Measurements from ENCODE around the gene FTO. TPM values are rescaled to one million over a fixed set of nuclear protein-coding genes. Genes with fewer than 3 reads are reported as not detected.

The FTO gene
- total RNA-seq, 1 experiment from 2014 or later = 55.0 TPM

DNA sequence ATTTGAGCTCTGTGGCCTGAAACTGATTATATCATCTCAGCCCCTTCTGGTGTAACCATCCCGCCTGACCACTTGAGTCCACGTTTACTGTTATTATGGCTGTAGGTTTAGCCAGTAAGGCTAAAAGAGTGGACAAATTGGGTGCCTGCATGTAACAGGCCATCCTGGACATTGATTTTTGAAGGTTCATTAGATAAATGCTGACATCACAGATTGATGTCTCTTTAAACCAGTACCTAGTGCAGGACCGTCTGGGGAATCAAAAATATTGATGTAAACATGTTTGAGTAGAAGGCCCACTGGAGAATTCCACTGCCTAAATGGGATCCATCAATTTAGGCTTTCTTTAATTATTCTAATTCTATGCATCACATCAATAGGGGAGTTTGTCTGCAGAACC lies 367.6 kb downstream of the FTO start:
- no peak for TF ChIP-seq CTCF (IDR thresholded peaks at IDR 0.05; ENCODE audit: unreplicated experiment)
- ChIA-PET CTCF (no interaction called here), POLR2A (interaction anchor here (0.6 kb wide), 1 partner anchor 38 kb away, joined by 4 read pairs; no protein-coding TSS in a partner anchor)
- Mint-ChIP-seq H3K9me3 (ENCODE audit: unreplicated experiment) (no peaks in the 10 kb centered on the region), H3K36me3 (ENCODE audit: insufficient read depth, unreplicated experiment) (peaks cover 10% of the 10 kb centered on the region), H3K4me1 (ENCODE audit: insufficient read depth, unreplicated experiment) (peaks cover 21% of the 10 kb centered on the region), H3K27ac (ENCODE audit: low read depth, unreplicated experiment) (no peak overlapping the region), H3K4me3 (ENCODE audit: unreplicated experiment) (no peak overlapping the region), H3K27me3 (ENCODE audit: insufficient read depth, unreplicated experiment) (no peaks in the 10 kb centered on the region)
- intact Hi-C loops (cut with micrococcal nuclease) = no loop called here
- DNase-seq (ENCODE audit: unreplicated experiment) = no peak
- no TSS peak for BruUV-seq (replicated peaks)

GRCh38 chr16:54072237-54072636 lies 368.3 kb downstream of the FTO start:
- ChIA-PET POLR2A (no interaction called here), CTCF (interaction anchor here (0.6 to 1.0 kb wide), 3 partner anchors 19 to 283 kb away, joined by 3 to 4 read pairs (median 3); no protein-coding TSS in a partner anchor)
- Mint-ChIP-seq H3K36me3 (ENCODE audit: insufficient read depth, unreplicated experiment) (peaks cover 11% of the 10 kb centered on the region), H3K27me3 (ENCODE audit: insufficient read depth, unreplicated experiment) (no peaks in the 10 kb centered on the region), H3K27ac (ENCODE audit: low read depth, unreplicated experiment) (no peak overlapping the region), H3K4me1 (ENCODE audit: insufficient read depth, unreplicated experiment) (peaks cover 21% of the 10 kb centered on the region), H3K9me3 (ENCODE audit: unreplicated experiment) (no peaks in the 10 kb centered on the region), H3K4me3 (ENCODE audit: unreplicated experiment) (no peak overlapping the region)
- no peak for DNase-seq (ENCODE audit: unreplicated experiment)
- intact Hi-C loops (cut with micrococcal nuclease) = no loop called here
- BruUV-seq (replicated peaks) = no TSS peak
- TF ChIP-seq CTCF (IDR thresholded peaks at IDR 0.05; ENCODE audit: unreplicated experiment) = no peak

GRCh38 chr16:54073356-54073755 lies 369.4 kb downstream of the FTO start:
- Mint-ChIP-seq H3K4me1 (ENCODE audit: insufficient read depth, unreplicated experiment) (peaks cover 22% of the 10 kb centered on the region), H3K9me3 (ENCODE audit: unreplicated experiment) (no peaks in the 10 kb centered on the region), H3K4me3 (ENCODE audit: unreplicated experiment) (no peak overlapping the region), H3K36me3 (ENCODE audit: insufficient read depth, unreplicated experiment) (peaks cover 13% of the 10 kb centered on the region), H3K27me3 (ENCODE audit: insufficient read depth, unreplicated experiment) (no peaks in the 10 kb centered on the region), H3K27ac (ENCODE audit: low read depth, unreplicated experiment) (peak overlapping the region; percentile 6)
- intact Hi-C loops (cut with micrococcal nuclease) = no loop called here
- no peak for DNase-seq (ENCODE audit: unreplicated experiment)
- BruUV-seq (replicated peaks) = no TSS peak
- no peak for TF ChIP-seq CTCF (IDR thresholded peaks at IDR 0.05; ENCODE audit: unreplicated experiment)
- ChIA-PET POLR2A (no interaction called here), CTCF (no interaction called here)

DNA sequence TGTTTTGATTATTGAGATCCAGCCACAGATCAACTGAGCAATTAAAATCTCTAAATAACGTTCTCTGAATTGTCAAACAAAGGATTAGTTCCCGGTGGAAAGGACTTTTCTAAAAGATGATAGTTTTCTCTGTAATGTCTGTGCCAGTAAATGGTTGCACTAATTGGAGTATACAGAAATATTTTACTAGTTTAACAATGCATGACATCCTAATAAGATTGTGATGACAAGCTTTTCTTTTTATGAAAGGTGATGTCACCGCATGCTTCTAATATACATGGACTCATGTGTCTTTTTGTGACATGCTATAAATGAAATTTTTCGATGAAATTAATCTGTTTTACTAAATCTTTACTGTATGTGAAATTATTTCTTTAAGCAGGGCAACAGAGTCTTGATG lies 371.5 kb downstream of the FTO start:
- intact Hi-C loops (cut with micrococcal nuclease) = no loop called here
- DNase-seq (ENCODE audit: unreplicated experiment) = no peak
- peaks cover 20% of the 10 kb centered on the region for H3K36me3 Mint-ChIP-seq (ENCODE audit: insufficient read depth, unreplicated experiment)
- no peak for TF ChIP-seq CTCF (IDR thresholded peaks at IDR 0.05; ENCODE audit: unreplicated experiment)
- H3K4me3 Mint-ChIP-seq (ENCODE audit: unreplicated experiment) = no peak overlapping the region
- ChIA-PET POLR2A (interaction anchor here (0.5 to 4.4 kb wide), 5 partner anchors 9 to 849 kb away, joined by 3 to 29 read pairs (median 3); no protein-coding TSS in a partner anchor), CTCF (interaction anchor here (0.6 to 0.7 kb wide), 2 partner anchors 116 to 137 kb away, joined by 3 read pairs; no protein-coding TSS in a partner anchor)
- BruUV-seq (replicated peaks) = no TSS peak
- no peak overlapping the region for H3K27ac Mint-ChIP-seq (ENCODE audit: low read depth, unreplicated experiment)
- H3K27me3 Mint-ChIP-seq (ENCODE audit: insufficient read depth, unreplicated experiment) = no peaks in the 10 kb centered on the region
- H3K4me1 Mint-ChIP-seq (ENCODE audit: insufficient read depth, unreplicated experiment) = peaks cover 33% of the 10 kb centered on the region
- no peaks in the 10 kb centered on the region for H3K9me3 Mint-ChIP-seq (ENCODE audit: unreplicated experiment)

All from MCF 10A (cell line).